ENCODE results near the gene LTC4S. TPM values are rescaled to one million over a fixed set of nuclear protein-coding genes. Genes with fewer than 3 reads are reported as not detected.

Gene LTC4S
- total RNA-seq, 1 donor from 2014 or later, result 1.7 TPM

DNA sequence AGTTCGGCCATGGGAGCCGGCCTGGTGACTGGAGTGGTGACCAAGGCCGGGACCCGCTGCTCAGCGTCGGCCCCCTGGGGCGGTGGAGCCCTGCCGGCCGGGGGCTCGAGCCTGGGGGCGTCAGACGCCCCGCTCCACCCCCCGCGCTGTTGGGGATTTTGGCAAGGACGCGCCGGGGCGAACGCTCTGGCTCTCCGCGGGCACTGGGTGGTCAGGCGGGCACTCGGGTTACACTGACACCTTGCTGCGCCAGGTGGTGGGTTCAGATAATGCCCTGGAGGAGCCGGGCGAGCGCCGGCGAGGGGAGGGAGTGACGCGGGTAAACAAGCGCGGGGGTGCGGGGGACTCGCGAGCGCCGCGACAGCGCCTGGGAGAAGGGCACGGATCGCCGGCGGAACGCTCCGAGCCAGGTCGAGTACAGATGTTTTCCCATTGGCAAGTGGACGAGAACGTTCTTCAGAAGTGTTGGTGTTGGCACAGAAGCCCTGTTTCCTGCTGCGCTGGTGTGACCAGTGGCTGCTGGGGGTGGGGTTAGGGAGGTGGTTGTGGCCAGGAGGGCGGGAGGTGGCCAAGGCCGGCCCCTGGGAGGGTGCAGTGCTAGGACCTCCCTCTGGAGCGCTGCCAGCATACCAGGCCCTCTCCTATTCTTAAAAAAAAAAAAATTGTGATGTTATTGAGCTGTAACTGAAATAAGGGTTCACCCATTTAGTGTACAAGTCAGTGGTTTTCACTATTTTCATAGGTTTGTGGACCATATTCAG is 27.7 kb downstream of the LTC4S start:
- intact Hi-C loops (cut with micrococcal nuclease), result loop anchor here (1.0 to 10.0 kb wide), 10 partner anchors 10 to 1617 kb away; partner anchors contain the start of genes CANX, HNRNPAB, MAML1 and MGAT1

GRCh38 chr5:179822059-179822432 is 28.3 kb downstream of the LTC4S start:
- intact Hi-C loops (cut with micrococcal nuclease), result loop anchor here (5.0 to 10.0 kb wide), 2 partner anchors 980 to 1617 kb away; partner anchors contain the start of genes HNRNPAB and MGAT1

DNA sequence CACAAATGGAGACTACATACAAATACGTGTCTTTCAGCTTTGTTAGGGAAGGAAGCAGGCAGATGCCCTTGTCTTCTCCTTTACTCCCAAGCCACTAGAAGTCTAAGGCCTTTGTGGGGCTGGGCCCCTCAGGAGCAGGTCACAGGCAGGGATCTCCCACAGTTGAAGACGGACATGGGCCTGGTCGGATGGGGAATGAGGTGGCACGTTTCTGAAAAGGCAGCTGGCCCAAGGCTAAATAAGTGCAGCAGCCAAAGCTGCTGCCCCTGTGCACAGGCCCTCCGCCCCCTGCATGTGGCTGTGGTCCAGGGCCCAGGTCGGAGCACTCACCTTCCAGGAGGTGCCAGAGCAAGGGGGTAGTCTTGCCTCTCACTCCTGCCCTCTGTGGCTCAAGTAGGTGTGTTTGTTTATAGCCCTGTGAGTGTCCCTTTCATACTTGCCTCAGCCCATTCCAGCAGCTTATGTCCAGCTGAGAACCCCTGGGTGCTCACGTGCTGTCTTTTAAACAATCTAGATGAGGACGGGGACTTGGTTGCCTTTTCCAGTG is 28.7 kb downstream of the LTC4S start:
- intact Hi-C loops (cut with micrococcal nuclease), result loop anchor here (5.0 to 10.0 kb wide), 2 partner anchors 980 to 1618 kb away; partner anchors contain the start of genes HNRNPAB and MGAT1

DNA sequence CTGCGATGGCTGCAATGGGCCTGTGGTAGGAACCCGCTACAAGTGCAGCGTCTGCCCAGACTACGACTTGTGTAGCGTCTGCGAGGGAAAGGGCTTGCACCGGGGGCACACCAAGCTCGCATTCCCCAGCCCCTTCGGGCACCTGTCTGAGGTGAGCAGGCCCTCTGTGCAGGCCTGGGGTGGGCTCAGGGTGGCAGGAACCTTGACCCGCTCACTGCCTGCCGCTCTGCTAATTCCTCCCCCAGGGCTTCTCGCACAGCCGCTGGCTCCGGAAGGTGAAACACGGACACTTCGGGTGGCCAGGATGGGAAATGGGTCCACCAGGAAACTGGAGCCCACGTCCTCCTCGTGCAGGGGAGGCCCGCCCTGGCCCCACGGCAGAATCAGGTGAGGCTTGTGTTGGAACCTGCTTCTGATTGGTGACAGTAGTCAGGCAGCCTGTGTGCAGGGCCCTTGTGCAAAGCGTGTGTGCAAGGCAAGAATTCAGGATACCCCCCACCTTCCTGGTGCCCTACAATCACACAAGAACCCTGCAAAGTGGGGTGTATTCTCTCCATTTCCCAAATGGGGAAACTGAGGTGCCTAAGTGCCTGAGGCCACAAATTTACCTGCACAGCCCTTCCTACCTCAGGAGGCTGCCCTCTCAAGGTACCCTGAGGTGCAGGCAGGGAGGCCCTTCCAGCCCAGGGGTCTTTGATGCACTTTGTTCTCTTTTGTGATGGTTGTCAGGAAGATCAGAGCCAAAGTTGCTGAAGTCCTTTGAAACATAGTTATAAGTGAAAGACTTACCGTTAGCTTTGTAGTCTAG is 30.4 kb downstream of the LTC4S start:
- intact Hi-C loops (cut with micrococcal nuclease), result loop anchor here (5.0 to 10.0 kb wide), 2 partner anchors 978 to 1619 kb away; partner anchors contain the start of genes HNRNPAB and MGAT1

GRCh38 chr5:179824745-179825112 is 30.9 kb downstream of the LTC4S start:
- intact Hi-C loops (cut with micrococcal nuclease), result loop anchor here (5.0 to 10.0 kb wide), 2 partner anchors 978 to 1620 kb away; partner anchors contain the start of genes HNRNPAB and MGAT1

DNA sequence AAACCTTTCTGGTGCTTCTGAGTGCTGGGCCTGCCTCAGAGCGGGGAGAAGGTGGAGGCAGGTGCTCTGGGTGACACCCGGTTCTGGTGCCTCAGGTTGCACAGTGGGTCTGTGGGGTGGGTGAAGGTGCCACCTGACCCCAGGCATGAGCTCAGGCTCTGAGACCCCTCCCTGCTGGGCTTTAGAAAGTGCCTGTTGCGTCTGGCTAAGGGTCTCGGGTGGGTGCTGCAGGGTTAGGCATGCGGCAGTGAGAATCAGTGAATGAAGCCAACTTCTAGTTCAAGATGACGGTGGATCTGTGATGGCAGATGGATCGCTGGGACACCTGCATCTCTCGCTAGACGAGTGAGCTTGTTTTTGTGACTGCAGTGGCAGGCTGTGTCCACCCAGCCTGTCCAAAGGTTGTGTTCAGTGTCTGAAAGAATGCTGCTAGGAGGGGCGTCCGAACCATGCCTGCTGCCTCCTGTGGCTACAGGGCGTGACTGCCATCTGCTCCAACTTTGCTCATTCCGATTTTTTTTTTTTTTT is 31.9 kb downstream of the LTC4S start:
- intact Hi-C loops (cut with micrococcal nuclease), result loop anchor here (10.0 kb wide), 1 partner anchor 1621 kb away; the partner anchor contains the start of gene HNRNPAB

GRCh38 chr5:179827680-179828079 is 33.9 kb downstream of the LTC4S start:
- intact Hi-C loops (cut with micrococcal nuclease), result loop anchor here (10.0 kb wide), 1 partner anchor 1623 kb away; the partner anchor contains the start of gene HNRNPAB

DNA sequence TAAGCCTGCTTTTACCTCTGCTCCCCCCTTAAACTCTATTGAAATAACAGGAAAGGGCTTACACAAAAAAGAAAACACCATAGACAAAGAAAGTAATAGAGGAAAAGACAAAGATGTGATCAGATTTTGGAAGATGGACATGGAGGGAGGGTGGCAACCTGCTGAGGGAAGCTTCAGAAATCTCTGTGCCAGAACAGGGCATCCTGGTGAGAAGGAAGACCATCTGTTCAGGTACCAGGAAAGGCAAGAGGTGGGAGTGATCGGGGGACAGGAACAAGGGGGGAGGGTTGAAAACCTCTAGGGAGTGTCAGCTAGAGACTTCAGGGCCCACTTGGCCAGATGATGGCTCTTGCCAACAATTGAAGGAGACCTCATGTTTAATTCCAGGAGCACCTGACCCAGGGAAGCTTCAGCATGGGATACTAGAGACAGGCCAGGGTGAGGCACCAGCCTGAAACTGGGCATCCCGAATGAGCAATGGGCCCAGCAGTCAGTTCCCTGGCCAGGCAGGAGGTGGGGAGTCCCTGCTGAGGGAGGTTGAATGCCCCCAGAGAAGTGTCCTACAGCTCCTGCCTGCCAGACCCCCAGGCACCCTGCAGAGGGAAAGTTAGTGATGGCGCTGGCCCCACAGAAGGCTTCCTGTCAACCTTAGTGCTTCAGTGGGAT is 35.1 kb downstream of the LTC4S start:
- intact Hi-C loops (cut with micrococcal nuclease), result loop anchor here (10.0 kb wide), 1 partner anchor 1624 kb away; the partner anchor contains the start of gene HNRNPAB

GRCh38 chr5:179829732-179830435 is 36.1 kb downstream of the LTC4S start:
- intact Hi-C loops (cut with micrococcal nuclease), result loop anchor here (10.0 kb wide), 1 partner anchor 1625 kb away; the partner anchor contains the start of gene HNRNPAB

DNA sequence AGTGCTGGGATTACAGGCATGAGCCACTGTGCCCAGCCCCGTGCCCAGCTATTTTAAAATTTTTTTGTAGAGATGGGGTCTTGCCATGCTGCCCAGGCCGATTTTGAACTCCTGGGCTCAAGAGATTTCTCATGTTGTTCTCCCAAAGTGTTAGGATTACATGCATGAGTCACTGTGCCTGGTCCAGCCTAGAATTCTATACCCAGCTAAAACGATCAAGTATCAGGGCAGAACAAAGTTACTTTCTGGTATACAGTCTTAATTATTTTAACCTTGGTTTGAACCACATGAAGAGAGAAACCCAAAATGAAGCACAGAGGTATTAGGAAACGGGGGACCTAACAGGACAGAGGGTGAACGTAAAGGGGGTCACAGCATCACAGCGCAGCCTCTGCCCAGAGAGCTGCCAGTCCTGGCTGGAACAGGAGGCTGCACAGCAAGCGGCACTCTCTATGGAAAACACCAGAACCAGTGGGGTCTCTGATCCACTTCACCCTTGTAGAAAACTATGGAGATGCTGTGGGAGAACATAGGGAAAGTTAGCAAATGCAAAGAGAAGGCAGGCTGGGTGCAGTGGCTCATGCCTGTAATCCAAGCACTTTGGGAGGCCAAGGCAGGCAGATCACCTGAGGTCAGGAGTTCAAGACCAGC is 37.2 kb downstream of the LTC4S start:
- intact Hi-C loops (cut with micrococcal nuclease), result no loop called here

DNA sequence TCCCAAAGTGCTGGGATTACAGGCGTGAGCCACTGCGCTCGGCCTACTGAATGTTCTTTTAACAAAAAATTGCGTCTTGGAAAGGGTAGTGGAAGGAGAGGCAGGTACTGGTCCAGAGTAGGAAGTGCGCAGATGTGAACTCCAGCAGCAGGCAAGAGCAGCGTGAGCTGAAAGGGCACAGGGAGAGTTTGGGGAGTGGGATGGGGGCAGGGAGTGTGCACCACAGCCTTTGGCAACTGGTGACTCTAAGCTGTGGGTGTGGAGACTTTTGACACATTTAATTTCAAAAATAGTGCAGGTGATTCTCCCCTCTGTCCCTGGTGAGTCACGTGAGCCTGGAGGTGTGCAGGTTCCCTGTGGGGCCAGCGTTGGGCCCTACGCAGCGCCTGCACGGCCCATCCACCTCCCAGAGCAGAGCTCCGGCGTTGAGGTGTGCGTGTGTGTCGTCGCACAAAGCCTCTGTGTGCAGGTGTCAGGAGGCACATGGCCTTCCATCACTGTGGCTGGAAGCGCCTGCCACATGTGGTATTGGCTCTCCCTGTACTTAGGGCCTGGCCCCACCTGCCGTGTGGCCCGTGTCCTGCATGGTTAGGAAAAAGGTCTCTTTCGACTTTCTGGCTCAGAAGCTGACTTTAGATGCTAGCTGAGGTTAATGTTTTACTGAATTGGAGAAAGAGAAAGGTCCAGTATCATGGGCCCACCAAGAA is 38.4 kb downstream of the LTC4S start:
- intact Hi-C loops (cut with micrococcal nuclease), result no loop called here

DNA sequence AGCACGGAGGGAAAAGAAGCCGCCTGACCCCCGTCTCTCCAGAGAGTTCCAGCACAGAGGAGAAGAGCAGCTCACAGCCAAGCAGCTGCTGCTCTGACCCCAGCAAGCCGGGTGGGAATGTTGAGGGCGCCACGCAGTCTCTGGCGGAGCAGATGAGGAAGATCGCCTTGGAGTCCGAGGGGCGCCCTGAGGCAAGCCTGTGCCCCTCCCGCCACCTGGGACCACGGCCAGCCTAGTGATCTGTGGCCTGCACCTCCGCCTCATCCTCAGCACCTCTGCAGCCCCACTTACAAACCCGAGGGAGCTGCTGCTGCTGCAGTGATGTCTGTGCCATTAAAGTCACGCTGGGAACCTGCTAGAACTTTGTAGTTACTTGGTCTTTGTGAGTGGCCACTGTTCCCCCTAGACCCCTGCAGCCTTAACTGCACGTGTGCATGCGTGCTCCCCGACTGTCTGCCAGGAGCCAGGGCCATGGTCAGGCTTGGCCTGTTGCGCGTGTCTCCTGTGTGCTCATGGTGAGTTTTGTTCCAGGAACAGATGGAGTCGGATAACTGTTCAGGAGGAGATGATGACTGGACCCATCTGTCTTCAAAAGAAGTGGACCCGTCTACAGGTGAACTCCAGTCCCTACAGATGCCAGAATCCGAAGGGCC is 39.4 kb downstream of the LTC4S start:
- intact Hi-C loops (cut with micrococcal nuclease), result no loop called here

DNA sequence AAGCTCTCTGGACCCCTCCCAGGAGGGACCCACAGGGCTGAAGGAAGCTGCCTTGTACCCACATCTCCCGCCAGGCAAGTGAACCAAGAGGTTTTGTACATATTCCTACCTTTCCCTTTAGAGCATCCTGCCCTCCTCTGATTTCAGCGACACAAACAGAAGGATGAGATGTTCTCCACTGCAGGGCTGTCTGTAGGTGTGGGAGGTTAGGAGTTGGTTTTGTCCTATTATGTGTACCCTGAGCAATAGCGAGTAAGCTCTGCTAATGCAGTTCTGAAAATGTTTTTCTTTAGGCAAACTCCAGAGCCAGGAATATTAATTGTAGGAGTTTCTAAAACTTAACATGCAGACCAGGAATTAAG is 39.9 kb downstream of the LTC4S start:
- intact Hi-C loops (cut with micrococcal nuclease), result no loop called here

DNA sequence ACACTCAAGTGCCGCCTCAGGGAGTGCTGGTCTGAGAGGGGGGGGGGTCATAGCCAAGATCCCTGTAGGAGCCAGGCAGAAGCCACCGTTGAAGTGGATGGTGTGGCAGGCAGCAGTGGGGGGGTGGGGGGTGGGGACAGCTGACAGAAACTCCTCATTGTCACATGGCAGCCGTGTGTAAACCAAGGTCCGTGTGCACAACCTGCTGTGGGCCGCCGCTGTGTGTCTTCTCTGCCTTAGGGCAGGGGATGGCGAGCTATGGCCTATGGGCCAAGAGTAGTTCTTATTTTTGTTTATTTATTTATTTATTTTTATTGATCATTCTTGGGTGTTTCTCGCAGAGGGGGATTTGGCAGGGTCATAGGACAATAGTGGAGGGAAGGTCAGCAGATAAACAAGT is 40.3 kb downstream of the LTC4S start:
- intact Hi-C loops (cut with micrococcal nuclease), result no loop called here

GRCh38 chr5:179834871-179835270 is 41.1 kb downstream of the LTC4S start:
- intact Hi-C loops (cut with micrococcal nuclease), result loop anchor here (5.0 kb wide), 1 partner anchor 33 kb away; no protein-coding TSS in a partner anchor

- intact Hi-C loops (cut with micrococcal nuclease), result loop anchor here (1.0 to 5.0 kb wide), 7 partner anchors 15 to 158 kb away; partner anchors contain the start of genes MAML1 and MRNIP
Observed at GRCh38 chr5:179836225-179837019, 42.6 kb downstream of the LTC4S start.

All from T-helper 1 cell treated with Interleukin-12 subunit alpha and Interleukin-12 subunit beta and Interleukin-4 antibody, amounts not matched to agents 30 ng/mL and 1 ng/mL, for 36 hours (primary cell).